Nephron progenitor cell (in vitro differentiated cells): ENCODE data around the gene PCSK5.
A peak's percentile ranks its signal among the peaks of the same experiment; 100 is the strongest.

Experiments
- DNase-seq: peaks from one replicate; pipeline ENCODE4 v3.0.0; 2021
- H3K27ac Mint-ChIP-seq: 2 replicates; pipeline ENCODE4 v1.8.0; 2021; ENCODE audit warnings: mild to moderate bottlenecking, moderate library complexity, mixed read lengths
- H3K27me3 Mint-ChIP-seq: 2 replicates; pipeline ENCODE4 v1.8.0; 2021; ENCODE audit warnings: mild to moderate bottlenecking, low read depth, mixed read lengths; ENCODE audit not compliant: poor library complexity
- H3K36me3 Mint-ChIP-seq: 2 replicates; pipeline ENCODE4 v1.8.0; 2021; ENCODE audit warnings: low read depth, mixed read lengths
- H3K4me1 Mint-ChIP-seq: 2 replicates; pipeline ENCODE4 v1.8.0; 2021; ENCODE audit warnings: mixed read lengths
- H3K4me3 Mint-ChIP-seq: 2 replicates; pipeline ENCODE4 v1.8.0; 2021; ENCODE audit warnings: mild to moderate bottlenecking, moderate library complexity, mixed read lengths
- H3K9me3 Mint-ChIP-seq: 2 replicates; pipeline ENCODE4 v1.8.0; 2021; ENCODE audit warnings: mild to moderate bottlenecking, moderate library complexity, mixed read lengths
- CTCF ChIP-seq: fragments of 200-600 bp; sonication (generic); IDR thresholded peaks from 2 replicates; pipeline ENCODE4 v1.5.0; 2021; ENCODE audit warnings: antibody characterized with exemption

The PCSK5 gene

GRCh38 chr9:76092572-76092971 is 202.1 kb downstream of the PCSK5 start:
- Mint-ChIP-seq H3K36me3 (peaks cover 89% of the 10 kb centered on the region), H3K27ac (no peak overlapping the region), H3K4me1 (peaks cover 16% of the 10 kb centered on the region), H3K9me3 (peaks cover 15% of the 10 kb centered on the region), H3K4me3 (no peak overlapping the region), H3K27me3 (peaks cover 9% of the 10 kb centered on the region)
- no peak for DNase-seq
- TF ChIP-seq CTCF, result no peak

GRCh38 chr9:76095585-76095984 is 205.1 kb downstream of the PCSK5 start:
- Mint-ChIP-seq H3K4me1 (peaks cover 32% of the 10 kb centered on the region), H3K9me3 (peaks cover 2% of the 10 kb centered on the region), H3K27ac (no peak overlapping the region), H3K4me3 (no peak overlapping the region), H3K27me3 (peaks cover 7% of the 10 kb centered on the region), H3K36me3 (peaks cover 81% of the 10 kb centered on the region)
- no peak for DNase-seq
- TF ChIP-seq CTCF, result no peak

DNA sequence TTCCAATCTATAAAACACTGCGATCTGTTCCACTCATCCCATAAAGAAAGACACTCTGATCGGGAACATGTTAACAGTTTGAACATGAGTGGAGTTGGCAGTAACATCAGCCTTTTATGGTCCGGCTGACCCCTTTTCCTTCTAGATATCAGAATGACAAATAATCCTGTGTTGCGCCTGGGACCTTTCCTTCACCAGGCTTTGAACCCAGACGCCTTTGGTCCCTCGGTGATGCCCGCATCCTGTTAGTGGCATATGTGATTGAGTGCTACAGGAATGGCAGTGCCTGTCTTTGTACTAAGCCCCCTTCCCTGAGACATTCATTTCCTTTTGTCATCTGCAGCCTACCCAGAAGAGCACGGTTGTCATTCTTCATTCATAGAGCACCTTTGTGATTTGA is 209.0 kb downstream of the PCSK5 start:
- peaks cover 57% of the 10 kb centered on the region for H3K4me1 Mint-ChIP-seq
- H3K27ac Mint-ChIP-seq, result no peak overlapping the region

GRCh38 chr9:76101075-76101474 is 210.6 kb downstream of the PCSK5 start:
- DNase-seq, result no peak
- Mint-ChIP-seq H3K9me3 (no peaks in the 10 kb centered on the region), H3K4me3 (peak overlapping the region; percentile 6), H3K36me3 (peaks cover 61% of the 10 kb centered on the region), H3K4me1 (peaks cover 73% of the 10 kb centered on the region), H3K27me3 (no peaks in the 10 kb centered on the region), H3K27ac (peak overlapping the region; percentile 96)
- TF ChIP-seq CTCF, result no peak

More for the DNA sequence above, 209.0 kb downstream of the PCSK5 start:
- Mint-ChIP-seq H3K27me3 (no peaks in the 10 kb centered on the region), H3K4me3 (no peak overlapping the region), H3K36me3 (peaks cover 68% of the 10 kb centered on the region), H3K9me3 (no peaks in the 10 kb centered on the region)
- no peak for TF ChIP-seq CTCF
- DNase-seq, result no peak

GRCh38 chr9:76101491-76101890 is 211.0 kb downstream of the PCSK5 start:
- Mint-ChIP-seq H3K9me3 (no peaks in the 10 kb centered on the region), H3K4me1 (peaks cover 76% of the 10 kb centered on the region), H3K4me3 (no peak overlapping the region), H3K36me3 (peaks cover 57% of the 10 kb centered on the region), H3K27me3 (no peaks in the 10 kb centered on the region), H3K27ac (peak overlapping the region; percentile 86)
- no peak for DNase-seq
- TF ChIP-seq CTCF, result no peak

- Mint-ChIP-seq H3K9me3 (no peaks in the 10 kb centered on the region), H3K4me1 (peaks cover 76% of the 10 kb centered on the region), H3K36me3 (peaks cover 61% of the 10 kb centered on the region), H3K4me3 (no peak overlapping the region), H3K27me3 (no peaks in the 10 kb centered on the region), H3K27ac (peak overlapping the region; percentile 86)
- no peak for DNase-seq
- TF ChIP-seq CTCF, result no peak
Observed at GRCh38 chr9:76101947-76102346, 211.5 kb downstream of the PCSK5 start.
